ENCODE data around the gene KHDC1L. TPM values are rescaled to one million over a fixed set of nuclear protein-coding genes. Genes with fewer than 3 reads are reported as not detected.
"Not testable (repeated sequence)": the region's sequence is repeated elsewhere in the genome, so short reads cannot be mapped to it uniquely, and the experiment has no call there.

KHDC1L gene
- polyA plus RNA-seq, 2 of the 4 experiments (the other 2 are of a cell fraction), result 0.31 to 0.49 TPM

- Histone ChIP-seq H3K27ac (peak within 1 kb of the TSS; percentile 76 to 96), H3K4me1 (0 out of 3 replicates have a peak, but pooled peaks cover 4% of the 10 kb centered on the region), H3K4me3 (peak within 1 kb of the TSS; percentile 61), H3K9me3 (no peaks in the 10 kb centered on the region), H3K4me2 (peak within 1 kb of the TSS; percentile 91)
- ChIA-PET POLR2A (no interaction called here), CTCF (no interaction called here)
- 5% methylated on average over 7 of the region's 63 CpGs for WGBS (ENCODE audit: missing lambda C conversion rate)
- ATAC-seq, result peak; percentile 93 to 94
- no peak for FAIRE-seq
- TF ChIP-seq HOXB13 (CRISPR knock-in tag; IDR thresholded peaks at IDR 0.05; ENCODE audit: low read depth) (peak; percentile 67; the same call in 1 of the 2 replicates), HOXB5 (CRISPR knock-in tag; IDR thresholded peaks at IDR 0.05) (peak; percentile 48; the same call in 1 of the 2 replicates), CHD4 (IDR thresholded peaks at IDR 0.05; ENCODE audit: borderline replicate concordance) (no peak), MAX (IDR thresholded peaks at IDR 0.05) (peak; percentile 89), PHF8 (IDR thresholded peaks at IDR 0.05; ENCODE audit: borderline replicate concordance, low read depth) (0 out of 2 replicates have a peak, but pooled peaks have one; percentile 0), NR3C1 (IDR thresholded peaks at IDR 0.05) (no peak), ZNF302 (CRISPR knock-in tag; IDR thresholded peaks at IDR 0.05) (no peak), JUNB (IDR thresholded peaks at IDR 0.05) (no peak), JUN (IDR thresholded peaks at IDR 0.05) (peak in 1 of 2 experiments; percentile 65; a peak in 3 of 5 replicates), POLR2A (IDR thresholded peaks at IDR 0.05; ENCODE audit: low read length) (0 out of 2 replicates have a peak, but pooled peaks have one; percentile 10), E2F6 (IDR thresholded peaks at IDR 0.05; ENCODE audit: borderline replicate concordance, low read depth) (peak; percentile 97)
- DNase-seq (ENCODE audit: low read depth in 1 of 2, low spot score in 1 of 2), result peak; percentile 42 to 52
Measured at GRCh38 chr6:73262671-73263569, 37.6 kb upstream of the KHDC1L start, which contains the start of gene KHDC1. Gene KHDC1, minus strand, starts transcription at chr6:73263196. Its CDS starts 20,679 bp downstream, at chr6:73242517.

GRCh38 chr6:73258721-73259120 is 33.4 kb upstream of the KHDC1L start:
- ATAC-seq, result 0 out of 6 replicates have a peak, but pooled peaks of 1 of the 2 experiments have one; percentile 20
- CTCF ChIA-PET, result no interaction called here
- WGBS (ENCODE audit: missing lambda C conversion rate), result 86% methylated on average over 1 of the region's 1 CpG

GRCh38 chr6:73254323-73254722 is 29.0 kb upstream of the KHDC1L start:
- DNase-seq (ENCODE audit: low read depth in 1 of 2, low spot score in 1 of 2); H3K9me3 ChIP-seq; H3K4me1 ChIP-seq; POLR2A ChIA-PET; H3K27ac ChIP-seq; FAIRE-seq; H3K4me2 ChIP-seq; ATAC-seq; H3K4me3 ChIP-seq: not testable (repeated sequence)
- CTCF ChIA-PET, result interaction anchor here (0.6 kb wide), 1 partner anchor 9 kb away, joined by 3 read pairs; no protein-coding TSS in a partner anchor
- TF ChIP-seq ZC3H11A (IDR thresholded peaks at IDR 0.05), result peak; percentile 65
- WGBS (ENCODE audit: missing lambda C conversion rate), result 76% methylated on average over 5 of the region's 5 CpGs

More at GRCh38 chr6:73258721-73259120, 33.4 kb upstream of the KHDC1L start:
- no peak overlapping the region for H3K4me2 ChIP-seq
- TF ChIP-seq USF2 (IDR thresholded peaks at IDR 0.05), result no peak
- no peak for TF ChIP-seq SMC3 (IDR thresholded peaks at IDR 0.05)
- TF ChIP-seq ESRRA (IDR thresholded peaks at IDR 0.05; ENCODE audit: borderline replicate concordance, low read length), result no peak
- TF ChIP-seq E2F6 (IDR thresholded peaks at IDR 0.05; ENCODE audit: borderline replicate concordance, low read depth), result no peak
- no peak for TF ChIP-seq ZSCAN20 (CRISPR knock-in tag; IDR thresholded peaks at IDR 0.05)
- 0 out of 3 replicates have a peak, but pooled peaks cover 4% of the 10 kb centered on the region for H3K4me1 ChIP-seq
- no peak for FAIRE-seq
- peak in 1 of 2 experiments; percentile 4 for DNase-seq (ENCODE audit: low read depth in 1 of 2, low spot score in 1 of 2)
- H3K27ac ChIP-seq, result no peak overlapping the region
- no peaks in the 10 kb centered on the region for H3K9me3 ChIP-seq
- no peak overlapping the region for H3K4me3 ChIP-seq
- POLR2A ChIA-PET, result no interaction called here

Data from A549 (cell line).